HEK293 (cell line): Measurements from ENCODE around the gene TAF11L10.

Experiments
- CTCF ChIA-PET: fragments of 350-600 bp; formaldehyde crosslinking; extraction: SDS; loops from one replicate; lab custom pipeline; 2021; ENCODE audit warnings: antibody characterized with exemption; lab: Yijun Ruan, JAX
- POLR2A ChIA-PET: fragments of 300-600 bp; formaldehyde crosslinking; extraction: SDS; loops from one replicate; lab custom pipeline; 2020; ENCODE audit warnings: antibody characterized with exemption, inconsistent platforms; lab: Yijun Ruan, JAX
- H3K27ac ChIP-seq: fragments of 200-500 bp; sonication (Bioruptor generic); 2 replicates; pipeline ENCODE4 v1.5.1; 2014; ENCODE audit warnings: low read depth, low read length, control low read depth, inconsistent platforms; ENCODE audit errors: extremely low read depth
- H3K36me3 ChIP-seq, 2 experiments: fragments of 200-500 bp in 1 of 2; sonication (Bioruptor generic) in 1 of 2; 1 replicate in 1 of 2; 2 replicates in 1 of 2; pipeline ENCODE4 v1.5.1; 2014 to 2017; ENCODE audit warnings: inconsistent platforms in 2 of 2, low read length in 2 of 2; ENCODE audit not compliant: control insufficient read depth in 2 of 2, insufficient read depth in 1 of 2
- H3K4me1 ChIP-seq: fragments of 200-500 bp; sonication (Bioruptor generic); 2 replicates; pipeline ENCODE4 v1.5.1; 2014; ENCODE audit warnings: mild to moderate bottlenecking, low read length, inconsistent platforms; ENCODE audit not compliant: control insufficient read depth, insufficient read depth
- H3K4me3 ChIP-seq: 2 replicates; pipeline ENCODE4 v1.5.1; 2011; ENCODE audit warnings: low read depth, mild to moderate bottlenecking, control low read depth, low read length, moderate library complexity
- H3K9me3 ChIP-seq: fragments of 200-500 bp; sonication (Bioruptor generic); 2 replicates; pipeline ENCODE4 v1.5.1; 2014; ENCODE audit warnings: low read depth, low read length, inconsistent platforms; ENCODE audit not compliant: control insufficient read depth, insufficient read depth
- KLF7 ChIP-seq: fragments of 450-650 bp; formaldehyde crosslinking; IDR thresholded peaks from 2 replicates; pipeline ENCODE4 v1.5.1; 2016; ENCODE audit warnings: missing biosample characterization, missing genetic modification characterization, borderline replicate concordance
- MZF1 ChIP-seq: fragments of 450-650 bp; formaldehyde crosslinking; IDR thresholded peaks from 2 replicates; pipeline ENCODE4 v1.5.1; 2017; ENCODE audit warnings: missing biosample characterization, missing genetic modification characterization, borderline replicate concordance
- SCRT2 ChIP-seq: fragments of 450-650 bp; formaldehyde crosslinking; IDR thresholded peaks from 2 replicates; pipeline ENCODE4 v1.5.1; 2016; ENCODE audit warnings: missing biosample characterization, missing genetic modification characterization
- ZNF133 ChIP-seq: fragments of 450-650 bp; formaldehyde crosslinking; IDR thresholded peaks from 2 replicates; pipeline ENCODE4 v1.5.1; 2016; ENCODE audit warnings: missing biosample characterization, missing genetic modification characterization
- ZNF350 ChIP-seq: fragments of 450-650 bp; formaldehyde crosslinking; IDR thresholded peaks from 2 replicates; pipeline ENCODE4 v1.5.0; 2017; ENCODE audit warnings: missing biosample characterization, mild to moderate bottlenecking, missing genetic modification characterization
- ZNF529 ChIP-seq: fragments of 450-650 bp; formaldehyde crosslinking; IDR thresholded peaks from 2 replicates; pipeline ENCODE4 v1.5.1; 2017; ENCODE audit warnings: missing genetic modification characterization, missing biosample characterization; ENCODE audit not compliant: insufficient replicate concordance
- ZNF558 ChIP-seq: fragments of 450-650 bp; formaldehyde crosslinking; IDR thresholded peaks from 2 replicates; pipeline ENCODE4 v1.5.1; 2016; ENCODE audit warnings: missing biosample characterization, missing genetic modification characterization
- ZNF561 ChIP-seq: fragments of 450-650 bp; IDR thresholded peaks from 2 replicates; pipeline ENCODE4 v1.5.1; 2018; ENCODE audit warnings: missing biosample characterization, missing genetic modification characterization, borderline replicate concordance
- ZNF664 ChIP-seq: fragments of 450-650 bp; formaldehyde crosslinking; IDR thresholded peaks from 2 replicates; pipeline ENCODE4 v1.5.1; 2016; ENCODE audit warnings: missing biosample characterization, missing genetic modification characterization
- ZNF785 ChIP-seq: fragments of 450-650 bp; formaldehyde crosslinking; IDR thresholded peaks from 2 replicates; pipeline ENCODE4 v1.5.1; 2016; ENCODE audit warnings: missing biosample characterization, missing genetic modification characterization
- ZNF843 ChIP-seq: fragments of 450-650 bp; formaldehyde crosslinking; IDR thresholded peaks from 2 replicates; pipeline ENCODE4 v1.5.1; 2016; ENCODE audit warnings: missing biosample characterization, missing genetic modification characterization
- ZSCAN16 ChIP-seq: fragments of 450-650 bp; formaldehyde crosslinking; IDR thresholded peaks from 2 replicates; pipeline ENCODE4 v1.5.1; 2016; ENCODE audit warnings: missing biosample characterization, missing genetic modification characterization
- TF ChIP-seq, protein P1 (sequence below): fragments of 450-650 bp; formaldehyde crosslinking; IDR thresholded peaks from 2 replicates; pipeline ENCODE4 v1.5.1; 2016; ENCODE audit warnings: missing biosample characterization, missing genetic modification characterization
- TF ChIP-seq, protein P2 (sequence below): fragments of 450-650 bp; formaldehyde crosslinking; IDR thresholded peaks from 2 replicates; pipeline ENCODE4 v1.5.1; 2016; ENCODE audit warnings: missing biosample characterization, missing genetic modification characterization
- TF ChIP-seq, protein P3 (sequence below): fragments of 450-650 bp; formaldehyde crosslinking; IDR thresholded peaks from 2 replicates; pipeline ENCODE4 v1.5.1; 2016; ENCODE audit warnings: missing biosample characterization, missing genetic modification characterization, borderline replicate concordance
- TF ChIP-seq, protein P4 (sequence below): fragments of 450-650 bp; formaldehyde crosslinking; IDR thresholded peaks from 2 replicates; pipeline ENCODE4 v1.5.1; 2016; ENCODE audit warnings: missing biosample characterization, missing genetic modification characterization

Gene TAF11L10

DNA sequence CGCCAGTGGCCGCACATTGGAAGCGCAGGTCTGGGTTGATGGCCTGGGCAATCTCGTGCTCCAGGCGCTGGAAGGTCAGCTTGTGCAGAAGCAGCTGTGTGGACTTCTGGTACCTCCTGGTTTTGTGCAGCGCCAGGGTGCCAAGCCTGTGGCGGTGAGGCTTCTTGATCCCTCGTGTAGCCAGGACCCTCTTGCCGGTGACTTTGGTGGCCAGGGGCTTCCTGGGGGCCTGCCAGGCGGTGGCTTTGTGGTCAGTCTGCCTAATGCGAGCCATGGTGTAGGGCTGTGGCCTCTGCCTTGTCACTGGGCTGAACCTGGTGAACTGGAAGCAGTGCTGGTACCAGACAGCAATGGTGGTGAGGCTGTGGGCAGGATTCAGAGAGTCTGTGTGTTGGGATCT, 28.1 kb upstream of the TAF11L10 start:
- Histone ChIP-seq H3K4me1 (no peaks in the 10 kb centered on the region), H3K9me3 (no peaks in the 10 kb centered on the region), H3K27ac (no peak overlapping the region), H3K36me3 (no peaks in the 10 kb centered on the region), H3K4me3 (no peak overlapping the region)
- ChIA-PET CTCF (no interaction called here), POLR2A (no interaction called here)
- TF ChIP-seq ZNF561 (tag by site-specific recombination) (no peak), ZSCAN16 (tag by site-specific recombination) (no peak), ZNF843 (tag by site-specific recombination) (no peak), MZF1 (tag by site-specific recombination) (no peak), ZNF558 (tag by site-specific recombination) (no peak), SCRT2 (tag by site-specific recombination) (no peak), ZNF529 (tag by site-specific recombination) (no peak), ZNF664 (no peak), KLF7 (tag by site-specific recombination) (no peak), ZNF785 (no peak), ZNF350 (tag by site-specific recombination) (no peak), ZNF133 (tag by site-specific recombination) (no peak)
- TF ChIP-seq, protein P1, sequence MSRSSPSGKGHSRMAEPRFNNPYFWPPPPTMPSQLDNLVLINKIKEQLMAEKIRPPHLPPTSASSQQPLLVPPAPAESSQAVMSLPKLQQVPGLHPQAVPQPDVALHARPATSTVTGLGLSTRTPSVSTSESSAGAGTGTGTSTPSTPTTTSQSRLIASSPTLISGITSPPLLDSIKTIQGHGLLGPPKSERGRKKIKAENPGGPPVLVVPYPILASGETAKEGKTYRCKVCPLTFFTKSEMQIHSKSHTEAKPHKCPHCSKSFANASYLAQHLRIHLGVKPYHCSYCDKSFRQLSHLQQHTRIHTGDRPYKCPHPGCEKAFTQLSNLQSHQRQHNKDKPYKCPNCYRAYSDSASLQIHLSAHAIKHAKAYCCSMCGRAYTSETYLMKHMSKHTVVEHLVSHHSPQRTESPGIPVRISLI (tag by site-specific recombination) = no peak
- TF ChIP-seq, protein P2, sequence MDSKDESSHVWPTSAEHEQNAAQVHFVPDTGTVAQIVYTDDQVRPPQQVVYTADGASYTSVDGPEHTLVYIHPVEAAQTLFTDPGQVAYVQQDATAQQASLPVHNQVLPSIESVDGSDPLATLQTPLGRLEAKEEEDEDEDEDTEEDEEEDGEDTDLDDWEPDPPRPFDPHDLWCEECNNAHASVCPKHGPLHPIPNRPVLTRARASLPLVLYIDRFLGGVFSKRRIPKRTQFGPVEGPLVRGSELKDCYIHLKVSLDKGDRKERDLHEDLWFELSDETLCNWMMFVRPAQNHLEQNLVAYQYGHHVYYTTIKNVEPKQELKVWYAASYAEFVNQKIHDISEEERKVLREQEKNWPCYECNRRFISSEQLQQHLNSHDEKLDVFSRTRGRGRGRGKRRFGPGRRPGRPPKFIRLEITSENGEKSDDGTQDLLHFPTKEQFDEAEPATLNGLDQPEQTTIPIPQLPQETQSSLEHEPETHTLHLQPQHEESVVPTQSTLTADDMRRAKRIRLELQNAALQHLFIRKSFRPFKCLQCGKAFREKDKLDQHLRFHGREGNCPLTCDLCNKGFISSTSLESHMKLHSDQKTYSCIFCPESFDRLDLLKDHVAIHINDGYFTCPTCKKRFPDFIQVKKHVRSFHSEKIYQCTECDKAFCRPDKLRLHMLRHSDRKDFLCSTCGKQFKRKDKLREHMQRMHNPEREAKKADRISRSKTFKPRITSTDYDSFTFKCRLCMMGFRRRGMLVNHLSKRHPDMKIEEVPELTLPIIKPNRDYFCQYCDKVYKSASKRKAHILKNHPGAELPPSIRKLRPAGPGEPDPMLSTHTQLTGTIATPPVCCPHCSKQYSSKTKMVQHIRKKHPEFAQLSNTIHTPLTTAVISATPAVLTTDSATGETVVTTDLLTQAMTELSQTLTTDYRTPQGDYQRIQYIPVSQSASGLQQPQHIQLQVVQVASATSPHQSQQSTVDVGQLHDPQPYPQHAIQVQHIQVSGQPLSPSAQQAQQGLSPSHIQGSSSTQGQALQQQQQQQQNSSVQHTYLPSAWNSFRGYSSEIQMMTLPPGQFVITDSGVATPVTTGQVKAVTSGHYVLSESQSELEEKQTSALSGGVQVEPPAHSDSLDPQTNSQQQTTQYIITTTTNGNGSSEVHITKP (tag by site-specific recombination) = no peak
- TF ChIP-seq, protein P3, sequence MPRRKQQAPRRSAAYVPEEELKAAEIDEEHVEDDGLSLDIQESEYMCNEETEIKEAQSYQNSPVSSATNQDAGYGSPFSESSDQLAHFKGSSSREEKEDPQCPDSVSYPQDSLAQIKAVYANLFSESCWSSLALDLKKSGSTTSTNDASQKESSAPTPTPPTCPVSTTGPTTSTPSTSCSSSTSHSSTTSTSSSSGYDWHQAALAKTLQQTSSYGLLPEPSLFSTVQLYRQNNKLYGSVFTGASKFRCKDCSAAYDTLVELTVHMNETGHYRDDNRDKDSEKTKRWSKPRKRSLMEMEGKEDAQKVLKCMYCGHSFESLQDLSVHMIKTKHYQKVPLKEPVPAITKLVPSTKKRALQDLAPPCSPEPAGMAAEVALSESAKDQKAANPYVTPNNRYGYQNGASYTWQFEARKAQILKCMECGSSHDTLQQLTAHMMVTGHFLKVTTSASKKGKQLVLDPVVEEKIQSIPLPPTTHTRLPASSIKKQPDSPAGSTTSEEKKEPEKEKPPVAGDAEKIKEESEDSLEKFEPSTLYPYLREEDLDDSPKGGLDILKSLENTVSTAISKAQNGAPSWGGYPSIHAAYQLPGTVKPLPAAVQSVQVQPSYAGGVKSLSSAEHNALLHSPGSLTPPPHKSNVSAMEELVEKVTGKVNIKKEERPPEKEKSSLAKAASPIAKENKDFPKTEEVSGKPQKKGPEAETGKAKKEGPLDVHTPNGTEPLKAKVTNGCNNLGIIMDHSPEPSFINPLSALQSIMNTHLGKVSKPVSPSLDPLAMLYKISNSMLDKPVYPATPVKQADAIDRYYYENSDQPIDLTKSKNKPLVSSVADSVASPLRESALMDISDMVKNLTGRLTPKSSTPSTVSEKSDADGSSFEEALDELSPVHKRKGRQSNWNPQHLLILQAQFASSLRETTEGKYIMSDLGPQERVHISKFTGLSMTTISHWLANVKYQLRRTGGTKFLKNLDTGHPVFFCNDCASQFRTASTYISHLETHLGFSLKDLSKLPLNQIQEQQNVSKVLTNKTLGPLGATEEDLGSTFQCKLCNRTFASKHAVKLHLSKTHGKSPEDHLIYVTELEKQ (tag by site-specific recombination) = no peak

DNA sequence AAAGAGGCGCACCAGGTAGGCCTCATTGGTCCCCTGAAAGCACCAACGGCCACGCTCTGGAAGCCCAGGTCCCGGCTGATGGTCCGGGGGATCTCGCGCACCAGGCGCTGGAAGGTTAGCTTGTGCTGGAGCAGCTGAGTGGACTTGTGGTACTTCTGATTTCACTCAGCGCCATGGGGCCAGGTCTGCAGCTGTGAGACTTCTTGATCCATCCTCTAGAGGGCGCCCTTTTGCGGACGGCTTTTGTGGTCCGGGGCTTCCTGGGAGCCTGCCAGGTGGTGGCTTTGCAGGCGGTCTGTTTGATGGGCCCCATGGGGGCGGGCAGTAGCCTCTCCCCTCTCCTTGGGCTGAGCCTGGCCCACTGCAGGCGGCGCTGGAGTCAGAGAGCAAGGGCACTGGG, 23.0 kb upstream of the TAF11L10 start:
- ChIA-PET CTCF (interaction anchor here (0.6 to 0.9 kb wide), 3 partner anchors 12 to 23 kb away, joined by 3 to 4 read pairs (median 3); no protein-coding TSS in a partner anchor), POLR2A (no interaction called here)
- H3K27ac ChIP-seq = no peak overlapping the region
- no peaks in the 10 kb centered on the region for H3K36me3 ChIP-seq
- no peak overlapping the region for H3K4me3 ChIP-seq
- H3K4me1 ChIP-seq = no peaks in the 10 kb centered on the region
- TF ChIP-seq, protein P4, sequence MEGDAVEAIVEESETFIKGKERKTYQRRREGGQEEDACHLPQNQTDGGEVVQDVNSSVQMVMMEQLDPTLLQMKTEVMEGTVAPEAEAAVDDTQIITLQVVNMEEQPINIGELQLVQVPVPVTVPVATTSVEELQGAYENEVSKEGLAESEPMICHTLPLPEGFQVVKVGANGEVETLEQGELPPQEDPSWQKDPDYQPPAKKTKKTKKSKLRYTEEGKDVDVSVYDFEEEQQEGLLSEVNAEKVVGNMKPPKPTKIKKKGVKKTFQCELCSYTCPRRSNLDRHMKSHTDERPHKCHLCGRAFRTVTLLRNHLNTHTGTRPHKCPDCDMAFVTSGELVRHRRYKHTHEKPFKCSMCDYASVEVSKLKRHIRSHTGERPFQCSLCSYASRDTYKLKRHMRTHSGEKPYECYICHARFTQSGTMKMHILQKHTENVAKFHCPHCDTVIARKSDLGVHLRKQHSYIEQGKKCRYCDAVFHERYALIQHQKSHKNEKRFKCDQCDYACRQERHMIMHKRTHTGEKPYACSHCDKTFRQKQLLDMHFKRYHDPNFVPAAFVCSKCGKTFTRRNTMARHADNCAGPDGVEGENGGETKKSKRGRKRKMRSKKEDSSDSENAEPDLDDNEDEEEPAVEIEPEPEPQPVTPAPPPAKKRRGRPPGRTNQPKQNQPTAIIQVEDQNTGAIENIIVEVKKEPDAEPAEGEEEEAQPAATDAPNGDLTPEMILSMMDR (tag by site-specific recombination) = 0 out of 2 replicates have a peak, but pooled peaks have one; percentile 20
- no peak for TF ChIP-seq ZNF529 (tag by site-specific recombination)
- no peak for TF ChIP-seq KLF7 (tag by site-specific recombination)
- no peaks in the 10 kb centered on the region for H3K9me3 ChIP-seq
